ENCODE results near the gene SLC6A6. TPM values are rescaled to one million over a fixed set of nuclear protein-coding genes. Genes with fewer than 3 reads are reported as not detected.

The SLC6A6 gene
- polyA plus RNA-seq, 1 of the 3 experiments (the other 2 are of a cell fraction): 19.1 TPM

GRCh38 chr3:14392803-14393319, 9.5 kb upstream of the SLC6A6 start:
- H3K4me2 ChIP-seq: no peak overlapping the region
- POLR2A ChIA-PET: no interaction called here
- no peaks in the 10 kb centered on the region; the same call in 1 of the 2 replicates for H3K27me3 ChIP-seq (ENCODE audit: insufficient read depth)
- no peaks in the 10 kb centered on the region for H3K36me3 ChIP-seq (replicated peaks in 1 of 2; ENCODE audit: control insufficient read depth in 1 of 2, insufficient read depth in 2 of 2, low read length in 1 of 2)
- no peak overlapping the region for H3K4me3 ChIP-seq (ENCODE audit: low read depth in 2 of 2, low read length in 1 of 2)
- no peaks in the 10 kb centered on the region for H3K9me2 ChIP-seq
- H4K20me1 ChIP-seq (ENCODE audit: insufficient read depth): no peaks in the 10 kb centered on the region
- peaks cover 0 to 11% of the 10 kb centered on the region in 2 experiments; a peak in 1 of 4 replicates for H3K4me1 ChIP-seq (ENCODE audit: control insufficient read depth in 1 of 2, insufficient read depth in 2 of 2, low read depth in 1 of 2, low read length in 1 of 2)
- no peaks in the 10 kb centered on the region for H3K9me3 ChIP-seq
- H3F3A ChIP-seq (replicated peaks; ENCODE audit: insufficient read depth): peaks cover 4% of the 10 kb centered on the region
- no peak overlapping the region for H3K9ac ChIP-seq
- CTCF ChIA-PET: interaction anchor here (2.0 kb wide), 1 partner anchor 17 kb away, joined by 6 read pairs; no protein-coding TSS in a partner anchor
- no peak overlapping the region for H2AFZ ChIP-seq (ENCODE audit: low read depth)
- no peaks in the 10 kb centered on the region for H3K79me2 ChIP-seq (ENCODE audit: insufficient read depth)
- WGBS (ENCODE audit: low lambda C conversion rate): 85% methylated on average over 7 of the region's 7 CpGs
- no peak overlapping the region for H3K27ac ChIP-seq (ENCODE audit: low read depth in 2 of 2, low read length in 1 of 2)
- DNase-seq: no peak
- TF ChIP-seq RXRA (IDR thresholded peaks at IDR 0.05; ENCODE audit: borderline replicate concordance, low read depth): no peak
- TF ChIP-seq TEAD4 (IDR thresholded peaks at IDR 0.05; ENCODE audit: borderline replicate concordance, insufficient read depth): no peak
- no peak for TF ChIP-seq MAX (IDR thresholded peaks at IDR 0.05; ENCODE audit: low read depth)
- no peak for TF ChIP-seq EZH2phosphoT487 (IDR thresholded peaks at IDR 0.05; ENCODE audit: borderline replicate concordance, low read depth)
- no peak for TF ChIP-seq SMC3 (IDR thresholded peaks at IDR 0.05; ENCODE audit: low read depth, low read length)
- TF ChIP-seq REST (IDR thresholded peaks at IDR 0.05; ENCODE audit: low read depth, low read length): no peak
- TF ChIP-seq FOXJ3 (CRISPR knock-in tag; IDR thresholded peaks at IDR 0.05): no peak
- no peak for TF ChIP-seq CHD2 (IDR thresholded peaks at IDR 0.05; ENCODE audit: low read length, partially characterized antibody)
- TF ChIP-seq YY1 (IDR thresholded peaks at IDR 0.05; ENCODE audit: low read depth): no peak
- TF ChIP-seq USF2 (IDR thresholded peaks at IDR 0.05; ENCODE audit: borderline replicate concordance, low read depth, low read length): no peak
- no peak for TF ChIP-seq FOXM1 (IDR thresholded peaks at IDR 0.05; ENCODE audit: low read depth)
- no peak for TF ChIP-seq POLR2AphosphoS5 (IDR thresholded peaks at IDR 0.05; ENCODE audit: low read depth, low read length)
- no peak for TF ChIP-seq JUND (IDR thresholded peaks at IDR 0.05)
- no peak for TF ChIP-seq EP300 (IDR thresholded peaks at IDR 0.05; ENCODE audit: borderline replicate concordance in 1 of 2, low read depth in 1 of 2, low read length in 1 of 2)
- TF ChIP-seq MXI1 (IDR thresholded peaks at IDR 0.05; ENCODE audit: low read depth, low read length): no peak
- TF ChIP-seq ELF1 (IDR thresholded peaks at IDR 0.05): no peak

Data from SK-N-SH (cell line).